T-helper 22 cell (primary cell): ENCODE measurements around the gene SHISA8.
"Not testable (repeated sequence)": the region's sequence is repeated elsewhere in the genome, so short reads cannot be mapped to it uniquely, and the experiment has no call there.

Source experiments
- DNase-seq: peaks from one replicate; pipeline ENCODE4 v3.0.0-alpha.2; 2020; ENCODE audit warnings: low read depth

The SHISA8 gene

DNA sequence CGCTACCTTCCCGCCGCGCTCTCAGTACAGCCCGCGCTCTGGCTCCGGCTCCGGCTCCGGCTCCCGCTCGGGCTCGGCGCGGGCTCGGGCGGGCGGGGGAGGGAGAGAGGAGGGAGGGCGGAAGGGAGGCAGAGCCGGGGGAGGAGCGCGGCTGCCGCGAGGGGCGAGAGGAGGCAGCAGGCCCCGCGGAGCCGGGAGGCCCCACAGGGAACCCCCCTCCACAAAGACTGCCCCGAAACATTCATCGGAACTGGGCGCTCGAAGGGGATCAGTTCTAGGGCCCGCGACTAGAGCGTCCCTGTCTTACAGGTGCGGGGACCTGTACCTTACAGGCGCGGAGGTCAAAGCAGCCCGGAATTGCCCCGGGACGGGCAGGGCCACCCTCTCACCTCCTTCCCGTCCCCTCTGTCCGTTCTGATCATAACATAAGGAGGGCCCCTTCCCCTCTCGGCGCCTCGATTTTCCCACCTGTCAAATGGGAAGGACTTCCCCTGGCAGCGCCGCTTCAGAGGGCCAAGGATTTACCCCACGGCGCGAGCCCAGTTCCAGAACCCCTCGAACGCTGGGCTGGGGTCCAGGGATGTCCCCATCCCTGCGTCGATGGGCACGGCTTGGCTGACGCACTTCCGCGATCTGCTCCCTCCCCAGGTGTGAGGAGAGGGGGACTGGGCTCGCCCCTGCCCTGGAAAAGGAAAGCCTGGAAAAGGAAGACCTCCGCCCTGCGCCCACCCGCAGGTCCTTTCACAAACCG, at the start of gene SHISA8:
TSS of gene SHISA8 (minus strand) at position 40 of the 751 bp plus-strand sequence. CDS start 407 bp downstream, outside the sequence.
- peak; percentile 36 for DNase-seq

DNA sequence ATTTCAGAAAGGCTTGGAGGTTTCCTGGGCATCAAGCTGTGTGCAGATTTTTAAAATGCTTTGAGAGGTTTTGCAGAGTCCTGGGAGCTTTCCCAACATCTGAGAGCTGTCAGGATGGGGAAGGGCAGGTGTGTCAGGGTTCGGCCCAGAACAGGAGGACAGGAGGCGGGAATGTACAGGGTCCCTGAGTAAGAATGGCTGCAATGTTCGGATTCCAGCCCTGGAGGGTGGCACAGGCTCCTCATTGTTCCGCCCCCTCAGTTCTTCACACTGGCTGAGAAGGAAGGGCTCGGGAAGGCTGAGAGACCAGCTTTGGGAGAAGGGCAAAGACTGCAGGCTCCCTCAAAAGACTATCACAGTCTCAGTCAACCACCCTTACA, 49.2 kb upstream of the SHISA8 start:
- DNase-seq = no peak

DNA sequence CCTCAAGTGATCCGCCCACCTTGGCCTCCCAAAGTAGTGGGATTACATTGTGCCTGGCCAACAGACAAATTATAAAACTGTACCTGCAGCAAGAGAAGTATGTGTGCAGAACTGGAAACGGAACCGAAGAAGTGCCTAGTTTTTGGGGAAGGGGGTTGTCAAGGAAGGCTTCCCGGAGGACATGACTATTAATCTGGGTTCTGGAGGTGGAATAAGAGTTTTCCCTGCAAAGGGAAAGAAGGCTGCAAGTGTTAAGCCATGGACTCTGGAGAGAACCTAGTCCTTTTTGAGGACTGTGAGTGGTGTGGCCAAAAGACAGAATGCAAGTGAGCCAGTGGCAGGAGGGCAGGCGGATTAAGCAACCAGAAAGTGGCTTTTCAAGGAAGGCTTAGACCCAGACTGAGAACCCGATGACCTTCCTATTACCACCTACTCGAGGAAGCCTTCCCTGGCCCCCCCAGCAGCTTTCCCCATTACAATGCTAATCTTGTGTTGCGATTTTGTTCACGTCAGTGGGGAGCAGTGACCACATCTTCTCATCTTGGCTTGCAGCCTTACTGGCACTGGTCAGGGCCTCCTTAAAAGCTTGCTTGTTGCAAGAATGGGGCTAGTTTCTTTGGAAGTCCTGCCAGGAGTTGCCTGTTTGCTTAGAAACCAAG, 48.7 kb upstream of the SHISA8 start:
- no peak for DNase-seq

DNA sequence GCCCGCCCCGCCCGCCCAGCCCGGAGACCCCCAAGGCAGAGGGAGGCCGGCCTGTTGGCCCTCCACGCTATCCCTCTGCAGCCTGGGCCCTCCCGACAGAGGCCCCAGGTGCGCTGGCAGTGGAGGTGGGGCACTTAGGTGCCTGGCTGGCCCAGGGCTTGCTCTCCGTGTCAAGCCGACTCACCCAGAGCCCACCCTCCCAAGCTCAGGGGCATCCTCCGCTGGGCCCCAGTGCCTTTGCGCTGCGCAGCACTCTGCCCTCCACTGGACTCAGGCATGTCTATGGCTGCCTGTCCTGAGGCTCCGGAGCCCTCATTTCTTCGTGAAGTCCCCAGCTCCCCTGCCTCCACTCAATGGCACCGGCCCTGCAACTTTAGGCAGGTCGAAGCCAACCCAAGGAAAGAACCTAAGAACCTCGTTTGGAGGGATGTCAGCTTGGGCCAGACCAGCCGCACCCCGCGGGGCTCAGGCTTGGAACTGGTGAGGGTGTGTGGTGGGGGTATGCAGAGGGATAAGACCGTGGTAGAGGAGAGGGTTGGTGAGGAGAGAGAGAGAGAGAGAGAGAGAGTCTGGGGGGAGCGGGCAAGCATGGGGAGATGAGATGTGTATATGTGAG, 43.2 kb upstream of the SHISA8 start:
- DNase-seq = no peak

DNA sequence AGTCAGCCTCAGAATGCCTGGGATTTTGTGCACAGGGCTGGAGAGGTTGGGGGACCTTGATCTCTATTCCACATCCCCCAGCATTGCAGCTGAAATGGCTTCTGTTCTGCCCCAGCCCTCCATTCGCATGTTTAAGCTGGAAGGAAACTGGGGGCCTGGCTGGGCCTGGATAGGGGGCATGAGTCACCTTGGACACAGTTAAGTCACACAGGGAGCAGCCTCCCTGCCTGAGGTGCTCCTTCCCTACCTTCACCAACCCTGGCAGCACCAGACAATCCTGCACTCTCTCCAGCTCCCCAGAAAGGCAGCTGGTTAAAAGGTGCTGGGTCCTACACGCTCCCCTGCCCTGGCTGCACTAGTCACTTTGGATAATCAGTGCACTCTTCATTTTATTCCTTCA, 37.8 kb upstream of the SHISA8 start:
- DNase-seq = no peak

DNA sequence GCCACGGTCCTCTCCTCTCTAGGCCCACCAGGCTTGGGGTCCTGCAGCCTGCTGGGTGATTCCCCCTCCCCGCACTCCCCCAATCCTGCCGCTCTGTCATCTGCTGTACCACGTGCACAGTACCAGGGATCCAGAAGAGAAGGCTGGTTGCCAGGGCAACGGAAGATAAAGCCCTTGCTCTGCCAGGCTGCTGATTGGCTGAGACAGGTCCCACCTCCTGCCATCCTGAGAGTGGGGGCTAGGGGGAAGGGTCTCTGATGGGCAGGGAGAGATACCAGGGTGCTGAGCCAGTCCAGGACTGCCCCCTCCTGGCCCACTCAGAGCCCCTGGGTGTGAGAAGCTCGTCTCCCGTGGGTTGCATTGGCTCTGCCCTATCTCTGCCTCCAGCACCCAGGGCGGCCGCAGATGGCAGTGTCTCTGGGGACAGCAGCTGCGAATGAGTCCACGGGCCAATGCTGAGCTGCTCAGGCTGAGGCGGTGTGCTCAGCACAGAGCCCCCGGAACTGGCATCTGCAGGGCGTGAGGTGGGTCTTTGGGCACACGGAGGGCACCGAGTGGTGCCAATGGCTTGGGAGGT, 37.1 kb upstream of the SHISA8 start, which contains the start of gene SMIM45:
TSS of gene SMIM45 (plus strand) at position 253 of the 577 bp plus-strand sequence.
- DNase-seq = no peak

DNA sequence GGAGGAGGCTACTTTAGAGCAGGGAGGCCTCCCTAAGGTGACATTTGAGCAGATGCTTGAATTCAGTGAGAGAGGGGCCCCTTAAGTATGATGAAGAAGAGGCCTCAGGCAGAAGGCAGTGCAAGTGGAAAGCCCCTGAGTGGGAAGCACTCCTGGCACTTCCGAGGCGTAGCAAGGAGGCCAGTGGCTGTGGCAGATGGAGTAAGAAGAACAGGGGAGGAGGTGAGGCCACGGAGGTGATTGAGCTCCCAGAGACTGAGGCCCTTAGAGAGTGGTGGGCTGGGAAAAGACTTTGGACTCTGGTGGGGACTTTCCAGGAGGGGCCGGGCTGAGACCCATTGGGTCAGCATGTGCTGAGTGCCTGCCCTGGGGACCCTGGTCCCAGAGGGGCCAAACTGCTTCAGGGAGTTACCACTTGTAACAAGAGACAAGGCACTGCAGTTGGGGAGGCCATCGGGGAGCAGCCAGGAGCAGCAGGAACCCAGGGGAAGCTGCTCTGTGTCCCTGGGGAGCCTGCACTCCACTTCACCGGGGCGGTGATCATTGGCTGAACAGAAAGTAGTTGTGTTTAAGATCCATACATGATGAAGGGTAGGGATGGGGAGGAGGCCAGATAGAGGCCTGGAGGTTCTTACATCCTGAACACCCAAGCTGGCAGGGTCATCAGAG, 34.6 kb upstream of the SHISA8 start:
- DNase-seq = no peak

DNA sequence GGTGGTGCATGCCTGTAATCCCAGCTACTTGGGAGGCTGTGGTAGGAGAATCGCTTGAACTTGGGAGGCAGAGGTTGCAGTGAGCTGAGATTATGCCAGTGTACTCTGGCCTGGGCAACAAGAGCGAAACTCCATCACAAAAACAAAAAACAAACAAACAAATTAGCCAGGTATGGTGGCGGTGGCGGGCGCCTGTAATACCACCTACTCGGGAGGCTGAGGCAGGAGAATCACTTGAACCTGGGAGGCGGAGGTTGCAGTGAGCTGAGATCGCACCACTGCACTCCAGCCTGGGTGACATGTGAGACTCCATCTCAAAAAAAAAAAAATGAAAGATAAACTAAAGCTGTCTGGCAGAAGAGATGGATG, 34.0 kb upstream of the SHISA8 start:
- not testable (repeated sequence) for DNase-seq

DNA sequence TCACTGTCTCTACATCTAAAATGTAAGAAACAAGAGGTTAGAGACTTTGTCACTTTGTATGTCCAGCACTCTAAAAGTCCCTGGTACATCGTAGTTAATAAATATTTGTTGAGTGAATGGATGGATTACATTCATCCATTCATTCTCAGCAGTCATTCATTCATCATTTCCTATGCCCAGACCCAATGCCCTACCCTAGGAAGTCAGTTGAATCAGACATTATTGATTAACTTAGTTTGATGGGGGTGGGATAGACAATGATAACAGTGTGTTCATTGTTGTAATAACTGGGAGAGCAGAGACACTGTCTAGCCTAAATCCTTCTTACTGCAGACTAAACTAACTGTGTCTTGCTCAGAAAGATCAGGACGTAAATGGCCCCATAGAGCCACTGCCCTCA, 33.3 kb upstream of the SHISA8 start:
- no peak for DNase-seq

DNA sequence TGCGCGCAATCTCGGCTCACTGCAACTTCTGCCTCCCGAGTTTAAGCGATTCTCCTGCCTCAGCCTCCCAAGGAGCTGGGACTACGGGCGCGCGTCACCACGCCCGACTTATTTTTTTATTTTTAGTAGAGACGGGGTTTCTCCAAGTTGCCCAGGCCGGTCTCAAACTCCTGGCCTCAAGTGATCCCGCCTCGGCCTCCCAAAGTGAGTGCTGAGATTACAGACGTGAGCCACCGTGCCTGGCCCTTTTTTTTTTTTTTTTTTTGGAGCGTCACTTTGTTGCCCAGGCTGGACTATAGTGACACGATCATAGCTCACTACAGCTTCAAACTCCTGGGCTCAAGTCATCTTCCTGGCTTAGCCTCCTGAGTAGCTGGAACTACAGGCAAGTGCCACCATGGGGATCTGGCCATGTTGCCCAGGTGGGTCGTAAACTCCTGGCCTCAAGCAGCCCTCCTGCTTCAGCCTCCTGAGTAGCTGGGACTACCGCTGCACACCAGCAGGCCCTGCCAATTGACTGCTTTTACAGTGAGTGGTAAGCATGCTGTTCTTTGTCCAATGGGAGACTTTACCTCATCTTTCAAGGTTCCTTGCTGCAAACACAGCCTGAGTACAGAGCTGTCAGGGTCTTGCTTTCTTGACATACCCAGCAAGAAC, 32.7 kb upstream of the SHISA8 start:
- no peak for DNase-seq

DNA sequence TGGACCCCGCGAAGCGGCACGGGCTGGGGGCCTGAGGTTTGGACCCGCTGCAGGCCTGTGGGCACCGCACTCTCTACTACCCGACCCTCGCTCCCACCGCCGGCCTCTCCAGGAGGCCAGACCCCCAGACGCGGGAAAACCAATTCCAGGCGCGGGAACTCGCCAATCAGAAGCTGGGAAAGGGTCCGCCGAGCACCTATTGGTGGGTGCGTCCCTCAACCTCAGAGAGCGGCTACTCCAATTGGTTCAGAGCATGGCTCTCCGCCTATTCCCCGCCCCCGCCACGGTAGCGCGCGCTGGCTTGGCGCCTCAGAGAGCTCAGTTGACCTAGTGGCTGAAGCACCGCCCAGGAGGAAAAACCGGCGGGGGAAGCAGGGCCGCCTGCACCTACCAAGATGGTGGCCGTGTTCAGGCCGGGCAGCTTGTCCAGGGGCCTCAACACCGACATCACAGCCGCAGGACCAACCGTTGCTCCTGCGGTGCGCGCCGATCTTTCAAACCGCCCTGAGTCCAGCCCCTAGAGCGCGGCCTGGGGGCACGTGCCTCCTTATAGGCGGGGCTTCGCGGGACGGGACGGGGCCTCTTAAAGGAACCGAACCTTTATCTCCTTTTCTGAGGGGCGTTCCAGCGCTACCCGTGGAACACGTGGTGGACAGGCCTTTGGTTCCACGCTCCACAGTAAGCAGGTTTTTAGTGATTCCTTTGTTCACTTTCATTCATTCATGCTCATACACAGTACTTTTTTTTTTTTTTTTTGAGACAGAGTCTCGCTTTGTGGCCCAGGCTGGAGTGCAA, 32.0 kb upstream of the SHISA8 start, which contains the start of gene CENPM:
TSS of gene CENPM (minus strand) at position 524 of the 795 bp plus-strand sequence. CDS start at position 448, 76 bp downstream.
- peak; percentile 77 for DNase-seq

DNA sequence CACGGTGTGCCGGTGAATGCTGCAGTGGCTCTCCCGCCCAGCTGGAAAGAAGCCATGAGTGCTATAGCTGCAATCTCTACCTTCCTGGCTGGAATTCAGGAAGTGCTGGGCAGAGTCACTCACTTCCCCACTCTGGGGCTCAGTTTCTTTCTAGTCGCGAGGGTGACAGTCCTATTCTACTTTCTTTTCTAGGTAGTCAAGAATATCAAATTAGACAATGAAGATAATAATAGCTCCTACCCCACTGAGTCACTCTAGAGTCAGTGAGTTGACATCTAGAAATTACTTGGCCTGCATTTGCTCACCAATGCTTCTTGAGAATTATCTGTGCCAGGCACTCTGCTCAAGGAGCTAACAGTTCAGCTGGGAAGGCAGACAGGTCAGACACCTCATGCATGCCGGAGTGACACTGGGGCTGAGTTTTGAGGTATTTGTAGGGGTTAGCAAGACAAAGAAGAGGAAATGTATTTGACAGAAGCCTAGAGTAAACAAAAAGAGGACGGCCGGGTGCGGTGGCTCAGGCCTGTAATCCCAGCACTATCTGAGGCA, 28.9 kb upstream of the SHISA8 start:
- DNase-seq = no peak

DNA sequence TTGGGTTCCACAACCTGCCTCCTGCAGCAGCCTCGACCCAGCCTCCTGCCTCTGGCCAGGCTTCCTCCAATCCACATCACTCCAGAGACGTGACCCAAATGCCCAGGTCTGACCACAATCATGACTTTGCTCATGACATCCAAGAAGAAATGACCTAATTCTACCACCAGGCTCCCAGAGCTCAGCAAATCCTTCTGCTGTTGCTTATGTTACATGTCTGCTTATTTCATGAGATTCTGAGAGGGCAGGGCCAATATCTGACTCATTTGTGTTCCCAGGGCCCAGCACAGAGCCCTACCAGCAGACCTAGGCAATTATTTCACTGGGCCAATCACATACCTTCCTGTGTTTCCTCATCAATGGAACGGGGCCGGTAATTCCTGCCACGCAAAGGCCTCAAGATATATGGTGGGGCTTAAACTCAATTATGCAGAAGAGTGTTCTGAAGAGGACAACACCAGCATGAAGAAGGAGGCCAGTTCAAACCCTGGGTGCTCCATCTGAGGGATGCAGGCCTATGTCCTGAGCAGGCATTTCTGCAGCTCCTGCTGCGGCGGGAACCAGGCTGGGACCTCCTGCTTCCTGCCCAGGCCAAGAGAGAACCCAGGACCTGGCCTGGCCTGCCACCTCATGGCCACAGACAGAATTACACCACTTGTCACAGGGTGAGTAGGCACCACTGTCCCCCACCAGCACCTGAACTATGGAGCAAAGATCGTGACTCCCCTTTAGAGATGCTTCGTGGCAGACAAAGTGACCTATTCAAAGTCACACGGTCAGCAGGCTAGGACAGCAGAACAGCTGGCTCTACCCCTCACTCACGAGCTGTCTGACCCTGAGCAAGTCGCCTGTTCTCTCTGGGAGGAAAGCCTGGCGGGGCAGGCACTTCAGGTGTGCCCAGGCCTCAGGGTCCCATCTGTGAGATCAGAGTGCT, 26.2 kb upstream of the SHISA8 start:
- DNase-seq = peak; percentile 65

DNA sequence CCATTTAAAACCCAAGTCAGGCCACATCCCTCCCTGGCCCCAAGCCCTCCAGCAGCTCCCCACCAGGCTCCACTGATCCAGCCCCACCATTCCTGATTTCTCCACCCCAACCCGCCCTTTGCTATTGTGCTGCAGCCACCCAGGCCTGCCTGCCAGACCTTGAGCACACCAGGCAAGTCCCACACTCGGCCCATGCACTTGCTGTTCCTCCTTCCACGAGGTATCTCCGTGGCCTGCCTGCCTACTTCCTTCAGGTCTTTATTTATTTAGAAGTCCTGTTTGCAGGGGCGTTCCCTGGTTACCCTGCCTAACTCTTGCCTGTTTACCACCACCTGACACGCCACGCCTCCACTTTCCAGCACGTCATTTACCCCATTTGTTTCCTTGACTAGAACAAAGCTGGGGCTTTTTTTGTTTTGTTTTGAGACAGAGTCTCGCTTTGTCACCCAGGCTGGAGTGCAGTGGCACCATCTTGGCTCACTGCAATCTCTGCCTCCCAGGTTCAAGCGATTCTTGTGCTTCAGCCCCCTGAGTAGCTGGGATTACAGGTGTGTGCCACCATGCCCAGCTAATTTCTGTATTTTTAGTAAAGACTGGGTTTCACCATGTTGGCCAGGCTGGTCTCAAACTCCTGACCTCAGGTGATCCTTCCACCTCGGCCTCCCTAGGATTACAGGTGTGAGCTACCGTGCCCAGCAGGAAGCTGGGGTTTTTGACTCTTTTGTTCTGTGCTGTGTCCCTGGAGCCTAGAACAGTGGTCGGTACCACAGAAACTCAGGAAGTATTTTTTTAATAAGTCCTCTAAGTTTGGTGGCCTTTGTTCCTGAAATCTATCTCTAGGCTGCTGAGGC, 25.3 kb upstream of the SHISA8 start:
- DNase-seq = peak; percentile 97

DNA sequence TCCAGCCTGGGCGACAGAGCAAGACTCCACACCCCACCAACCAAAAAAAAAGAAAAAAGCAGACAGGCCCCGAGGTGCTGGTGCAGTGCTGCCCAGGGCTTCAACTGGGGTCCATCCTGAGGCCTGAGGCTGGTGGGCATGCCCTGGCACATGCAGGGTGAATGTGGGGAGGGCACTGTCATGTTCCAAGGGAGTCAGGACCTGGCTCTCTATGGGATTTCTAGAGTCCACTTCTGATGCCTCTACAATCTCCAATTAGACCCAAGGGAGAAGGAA, 22.0 kb upstream of the SHISA8 start:
- DNase-seq = no peak

DNA sequence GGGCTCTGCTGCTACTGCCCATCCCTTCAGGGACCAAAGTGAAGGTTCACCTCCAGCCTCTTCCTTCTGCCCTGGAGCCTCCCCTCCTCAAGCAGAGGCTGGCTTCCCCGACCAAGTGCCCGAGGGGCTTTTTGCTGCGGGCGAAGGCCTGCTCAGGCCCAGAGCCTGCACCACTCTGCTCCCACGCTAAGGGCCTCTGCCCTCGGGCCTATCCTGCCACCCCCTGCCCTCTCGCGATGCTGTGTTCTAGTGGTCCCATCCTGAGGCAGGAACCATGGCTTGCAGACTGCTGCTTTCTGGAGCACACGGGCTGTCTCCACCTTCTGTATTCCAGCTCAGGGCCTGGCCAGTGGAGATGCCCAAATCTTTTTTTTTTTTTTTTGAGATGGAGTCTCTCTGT, 20.6 kb upstream of the SHISA8 start:
- DNase-seq = no peak

DNA sequence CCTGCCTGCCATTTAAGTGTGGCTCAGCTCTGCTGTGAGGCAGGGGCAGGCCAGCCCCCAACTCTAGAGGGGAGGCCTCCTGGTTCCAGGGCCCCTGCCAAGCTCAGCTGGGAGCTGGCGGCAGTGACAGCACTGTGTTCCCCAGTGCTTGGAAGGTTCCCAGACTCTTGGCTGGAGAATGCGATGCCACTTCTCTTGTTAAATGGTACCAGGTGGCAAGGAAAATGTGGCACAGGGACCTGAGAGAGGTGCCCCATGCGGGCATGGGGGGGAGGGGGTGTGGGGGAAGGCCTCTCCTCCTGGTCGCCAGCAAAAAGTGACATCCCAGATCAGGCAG, 20.1 kb upstream of the SHISA8 start:
- DNase-seq = no peak

DNA sequence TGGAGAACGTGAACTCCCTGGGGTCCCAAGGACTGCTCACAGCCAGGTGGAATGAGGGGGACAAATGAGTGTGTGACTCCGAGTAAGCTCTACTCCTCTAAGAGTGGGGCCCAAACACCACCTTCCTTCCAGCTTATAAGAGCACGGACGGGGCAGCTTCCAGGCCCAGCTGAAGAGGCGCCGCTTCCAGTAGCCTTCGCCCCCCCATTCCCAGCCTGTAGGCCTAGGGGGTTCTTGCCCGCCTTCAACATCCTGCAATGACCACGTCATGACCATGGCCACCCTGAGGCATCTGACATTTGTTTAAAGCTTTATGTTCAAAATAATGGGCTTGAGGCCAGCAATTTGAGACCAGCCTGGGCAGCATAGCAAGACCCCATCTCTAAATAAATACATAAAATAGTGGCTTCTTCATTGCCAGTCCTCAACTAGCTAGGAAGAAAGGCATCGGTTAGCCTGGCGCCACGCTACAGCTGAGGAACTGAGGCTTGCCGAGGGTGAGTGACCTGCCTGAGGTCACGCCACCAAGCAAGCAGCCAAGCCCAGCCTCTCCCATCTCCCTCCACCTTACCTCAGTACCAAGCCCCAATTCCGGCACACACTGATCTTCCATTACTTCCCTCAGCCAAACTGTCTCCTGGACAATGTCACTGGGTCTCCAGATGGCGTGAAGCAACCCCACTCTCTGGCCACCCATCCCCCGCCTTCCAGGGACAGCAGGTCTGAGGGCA, 19.6 kb upstream of the SHISA8 start:
- DNase-seq = no peak
